ENCODE measurements around the gene ZKSCAN1. TPM values are rescaled to one million over a fixed set of nuclear protein-coding genes. Genes with fewer than 3 reads are reported as not detected.
A peak's percentile ranks its signal among the peaks of the same experiment; 100 is the strongest.

The ZKSCAN1 gene
- total RNA-seq, 1 donor from 2014 or later, result 143 TPM

DNA sequence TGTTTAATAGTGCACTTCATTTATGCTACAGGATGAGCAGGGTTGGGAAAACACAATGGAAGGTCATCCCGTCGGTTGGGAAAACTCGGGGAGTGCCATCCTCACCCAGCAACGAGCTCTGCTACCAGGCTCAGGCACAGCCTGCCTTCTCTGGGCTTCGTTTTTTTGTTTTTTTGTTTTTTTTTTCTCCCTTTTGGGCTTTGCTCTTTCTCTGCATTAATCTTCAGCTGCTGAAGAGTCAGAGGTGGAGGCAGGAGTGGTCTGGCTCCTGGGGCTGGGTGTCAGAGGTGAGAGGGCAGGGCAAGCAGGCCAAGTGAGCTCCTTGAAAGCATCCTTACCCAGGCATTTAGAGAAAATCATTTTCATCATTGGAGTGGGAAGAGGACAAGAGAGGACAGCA lies 54.6 kb downstream of the ZKSCAN1 start:
- Mint-ChIP-seq H3K27me3 (ENCODE audit: low read depth) (no peaks in the 10 kb centered on the region), H3K4me1 (peaks cover 6% of the 10 kb centered on the region), H3K4me3 (no peak overlapping the region), H3K27ac (no peak overlapping the region), H3K36me3 (peaks cover 73% of the 10 kb centered on the region), H3K9me3 (peaks cover 44% of the 10 kb centered on the region)
- no peak for TF ChIP-seq CTCF (IDR thresholded peaks at IDR 0.05; ENCODE audit: unreplicated experiment)
- no peak for DNase-seq (ENCODE audit: low spot score in 2 of 2, unreplicated experiment in 2 of 2)

DNA sequence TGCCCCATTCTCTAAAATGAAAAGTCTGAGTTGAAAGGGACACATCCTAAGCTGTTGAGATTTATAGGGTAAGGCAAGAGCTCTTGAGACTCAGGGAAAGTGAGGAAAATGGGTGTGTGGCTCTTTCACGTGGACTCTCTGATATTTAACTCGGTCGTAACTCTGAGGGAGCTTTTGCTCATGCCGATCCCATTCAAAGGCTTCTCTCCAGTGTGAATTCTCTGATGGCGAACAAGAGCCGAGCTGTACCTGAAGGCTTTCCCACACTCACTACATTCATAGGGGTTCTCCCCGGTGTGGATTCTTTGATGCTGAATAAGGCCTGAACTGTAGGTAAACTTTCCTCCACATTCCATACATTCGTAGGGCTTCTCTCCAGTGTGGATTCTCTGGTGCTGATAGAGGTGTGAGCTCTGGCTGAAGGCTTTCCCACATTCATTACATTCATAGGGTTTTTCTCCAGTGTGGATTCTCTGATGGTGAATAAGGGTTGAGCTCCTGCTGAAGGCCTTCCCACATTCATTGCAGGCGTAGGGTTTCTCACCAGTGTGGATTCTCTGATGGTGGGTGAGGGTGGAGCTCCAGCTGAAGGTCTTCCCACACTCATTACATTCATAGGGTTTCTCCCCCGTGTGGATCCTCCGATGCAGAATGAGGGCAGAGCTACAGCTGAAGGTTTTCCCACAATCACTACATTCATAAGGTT lies 55.8 kb downstream of the ZKSCAN1 start:
- Mint-ChIP-seq H3K4me1 (no peaks in the 10 kb centered on the region), H3K27me3 (ENCODE audit: low read depth) (no peaks in the 10 kb centered on the region), H3K9me3 (peaks cover 54% of the 10 kb centered on the region), H3K36me3 (peaks cover 77% of the 10 kb centered on the region), H3K27ac (peak overlapping the region; percentile 30), H3K4me3 (peak overlapping the region; percentile 6)
- no peak for DNase-seq (ENCODE audit: low spot score in 2 of 2, unreplicated experiment in 2 of 2)
- no peak for TF ChIP-seq CTCF (IDR thresholded peaks at IDR 0.05; ENCODE audit: unreplicated experiment)

- H3K27me3 Mint-ChIP-seq (ENCODE audit: low read depth), result no peaks in the 10 kb centered on the region
- peaks cover 83% of the 10 kb centered on the region for H3K36me3 Mint-ChIP-seq
- no peak overlapping the region for H3K27ac Mint-ChIP-seq
- no peak for TF ChIP-seq CTCF (IDR thresholded peaks at IDR 0.05; ENCODE audit: unreplicated experiment)
- no peak for DNase-seq (ENCODE audit: low spot score in 2 of 2, unreplicated experiment in 2 of 2)
- no peaks in the 10 kb centered on the region for H3K4me1 Mint-ChIP-seq
- no peak overlapping the region for H3K4me3 Mint-ChIP-seq
- H3K9me3 Mint-ChIP-seq, result peaks cover 53% of the 10 kb centered on the region
Measured at GRCh38 chr7:100072462-100072861, 57.1 kb downstream of the ZKSCAN1 start.

DNA sequence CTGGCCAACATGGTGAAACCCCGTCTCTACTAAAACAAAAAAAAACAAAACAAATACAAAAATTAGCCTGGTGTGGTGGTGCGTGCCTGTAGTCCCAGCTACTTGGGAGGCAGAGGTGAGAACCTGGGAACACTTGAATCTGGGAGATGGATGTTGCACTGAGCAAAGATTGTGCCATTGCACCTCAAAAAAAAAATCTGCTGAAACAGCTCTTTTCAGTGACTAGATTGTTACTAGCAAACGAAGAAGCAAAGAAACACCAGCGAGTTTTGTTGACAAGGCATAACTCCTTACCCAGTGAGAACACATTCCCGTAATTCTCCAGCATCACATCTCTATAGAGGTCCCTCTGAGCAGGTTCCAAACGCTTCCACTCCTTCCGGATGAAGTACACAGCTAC lies 59.4 kb downstream of the ZKSCAN1 start:
- no peak overlapping the region for H3K27ac Mint-ChIP-seq
- TF ChIP-seq CTCF (IDR thresholded peaks at IDR 0.05; ENCODE audit: unreplicated experiment), result no peak
- no peaks in the 10 kb centered on the region for H3K27me3 Mint-ChIP-seq (ENCODE audit: low read depth)
- peaks cover 49% of the 10 kb centered on the region for H3K9me3 Mint-ChIP-seq
- no peak for DNase-seq (ENCODE audit: low spot score in 2 of 2, unreplicated experiment in 2 of 2)
- peaks cover 83% of the 10 kb centered on the region for H3K36me3 Mint-ChIP-seq
- peaks cover 12% of the 10 kb centered on the region for H3K4me1 Mint-ChIP-seq
- H3K4me3 Mint-ChIP-seq, result no peak overlapping the region

- TF ChIP-seq CTCF (IDR thresholded peaks at IDR 0.05; ENCODE audit: unreplicated experiment), result no peak
- Mint-ChIP-seq H3K4me3 (no peak overlapping the region), H3K9me3 (peaks cover 45% of the 10 kb centered on the region), H3K27ac (no peak overlapping the region), H3K27me3 (ENCODE audit: low read depth) (no peaks in the 10 kb centered on the region), H3K4me1 (peaks cover 17% of the 10 kb centered on the region), H3K36me3 (peaks cover 77% of the 10 kb centered on the region)
- DNase-seq (ENCODE audit: low spot score in 2 of 2, unreplicated experiment in 2 of 2), result no peak
Measured at GRCh38 chr7:100075418-100075817, 60.0 kb downstream of the ZKSCAN1 start.
